A673 (cell line): ENCODE results near the gene EIF1AX. TPM values are rescaled to one million over a fixed set of nuclear protein-coding genes. Genes with fewer than 3 reads are reported as not detected.
A peak's percentile ranks its signal among the peaks of the same experiment; 100 is the strongest.

Source experiments
- BruUV-seq: library from RNA; stranded (reverse); fragments of 400-500 nt; replicated peaks from 2 replicates; lab custom pipeline; 2021; lab: Mats Ljungman, UMichigan
- CTCF ChIA-PET: fragments of 300-600 bp; sonication (Branson Sonifier 250); formaldehyde crosslinking; loops from one replicate; lab custom pipeline; 2022; ENCODE audit warnings: antibody characterized with exemption; lab: Charles Lee
- POLR2A ChIA-PET: fragments of 300-600 bp; sonication (Branson Sonifier 250); formaldehyde crosslinking; loops from one replicate; lab custom pipeline; 2022; ENCODE audit warnings: antibody characterized with exemption; ENCODE audit not compliant: low non-redundant PET; lab: Charles Lee
- DNase-seq: peaks from one replicate; pipeline ENCODE4 v3.0.0-alpha.2; 2015; ENCODE audit warnings: low spot score
- H3K27ac ChIP-seq: fragments of 200-600 bp; sonication (generic); 2 replicates; pipeline ENCODE4 v1.5.1; 2016; ENCODE audit warnings: mixed run types, low read depth, mild to moderate bottlenecking, mixed read lengths, antibody characterized with exemption, low read length; ENCODE audit not compliant: poor library complexity, severe bottlenecking
- H3K27me3 ChIP-seq: fragments of 200-600 bp; sonication (generic); replicated peaks from 2 replicates; pipeline ENCODE4 v1.6.1; 2017; ENCODE audit warnings: mixed run types, low read depth, mild to moderate bottlenecking, mixed read lengths, antibody characterized with exemption, low read length; ENCODE audit not compliant: insufficient read depth, poor library complexity
- H3K36me3 ChIP-seq: fragments of 200-600 bp; sonication (generic); 2 replicates; pipeline ENCODE4 v1.6.1; 2016; ENCODE audit warnings: mixed run types, mild to moderate bottlenecking, mixed read lengths, antibody characterized with exemption, low read length; ENCODE audit not compliant: insufficient read depth, poor library complexity, severe bottlenecking
- H3K4me1 ChIP-seq: fragments of 200-600 bp; sonication (generic); 2 replicates; pipeline ENCODE4 v1.6.1; 2017; ENCODE audit warnings: mixed run types, mild to moderate bottlenecking, mixed read lengths, antibody characterized with exemption, low read length; ENCODE audit not compliant: insufficient read depth, poor library complexity, severe bottlenecking
- H3K4me3 ChIP-seq: fragments of 200-600 bp; sonication (generic); 2 replicates; pipeline ENCODE4 v1.5.1; 2016; ENCODE audit warnings: low read depth, mixed run types, mild to moderate bottlenecking, mixed read lengths, low read length; ENCODE audit not compliant: poor library complexity, severe bottlenecking
- H3K9me3 ChIP-seq: fragments of 200-600 bp; sonication (generic); 2 replicates; pipeline ENCODE4 v1.6.1; 2016; ENCODE audit warnings: mixed run types, low read depth, mild to moderate bottlenecking, mixed read lengths, antibody characterized with exemption, low read length; ENCODE audit not compliant: poor library complexity, severe bottlenecking
- EZH2 ChIP-seq: fragments of 200-600 bp; sonication (generic); IDR thresholded peaks from 2 replicates; pipeline ENCODE4 v1.6.1; 2017; ENCODE audit warnings: borderline replicate concordance, low read depth, mild to moderate bottlenecking, mixed read lengths, antibody characterized with exemption, low read length; ENCODE audit not compliant: poor library complexity, severe bottlenecking
- intact Hi-C: fragments of 100-400 bp; cut with micrococcal nuclease; formaldehyde crosslinking; loops from one replicate; pipeline ENCODE4 v1.10.0; 2022; ENCODE audit not compliant: unreplicated experiment
- total RNA-seq: library from RNA; stranded (reverse); gene quantifications from 2 replicates; pipeline ENCODE4 v1.2.3, GENCODE V29; 2021
- TF ChIP-seq, protein P1 (sequence below): fragments of 300-800, 200-600 bp; sonication (generic); conservative IDR thresholded peaks from 2 replicates; pipeline ENCODE4 v1.5.1; 2017; ENCODE audit warnings: low read depth, mild to moderate bottlenecking, antibody characterized with exemption, low read length, moderate library complexity, mixed read lengths

Gene EIF1AX
- total RNA-seq, 1 experiment from 2014 or later, result 184 TPM

DNA sequence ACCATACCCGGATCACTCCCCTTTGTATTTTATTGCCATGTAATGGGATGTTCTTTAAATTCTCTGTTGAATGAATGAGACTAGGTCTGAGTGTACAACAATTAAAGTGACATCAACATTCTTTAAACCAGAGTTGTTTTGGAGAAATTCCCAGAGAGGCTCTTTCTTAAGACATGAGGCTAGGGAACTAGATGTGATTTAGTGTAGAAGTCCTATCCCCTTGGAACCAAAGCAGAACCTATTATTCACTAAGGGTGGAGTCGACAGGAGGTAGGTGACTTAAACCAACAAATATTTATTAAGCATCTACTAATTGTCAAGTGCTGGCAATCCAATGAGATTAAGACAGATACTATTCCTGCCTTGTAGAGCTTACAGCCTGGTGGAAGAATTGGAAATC, 1.7 kb downstream of the EIF1AX start:
- CTCF ChIA-PET, result no interaction called here
- no peak overlapping the region for H3K27ac ChIP-seq
- DNase-seq, result no peak
- intact Hi-C loops, result loop anchor here (10.0 kb wide), 1 partner anchor 305 kb away; no protein-coding TSS in a partner anchor
- no TSS peak for BruUV-seq
- peaks cover 6% of the 10 kb centered on the region for H3K4me1 ChIP-seq
- H3K36me3 ChIP-seq, result peaks cover 40% of the 10 kb centered on the region
- H3K4me3 ChIP-seq, result peak overlapping the region; percentile 72
- H3K9me3 ChIP-seq, result no peaks in the 10 kb centered on the region
- no peak for TF ChIP-seq EZH2
- TF ChIP-seq, protein P1, sequence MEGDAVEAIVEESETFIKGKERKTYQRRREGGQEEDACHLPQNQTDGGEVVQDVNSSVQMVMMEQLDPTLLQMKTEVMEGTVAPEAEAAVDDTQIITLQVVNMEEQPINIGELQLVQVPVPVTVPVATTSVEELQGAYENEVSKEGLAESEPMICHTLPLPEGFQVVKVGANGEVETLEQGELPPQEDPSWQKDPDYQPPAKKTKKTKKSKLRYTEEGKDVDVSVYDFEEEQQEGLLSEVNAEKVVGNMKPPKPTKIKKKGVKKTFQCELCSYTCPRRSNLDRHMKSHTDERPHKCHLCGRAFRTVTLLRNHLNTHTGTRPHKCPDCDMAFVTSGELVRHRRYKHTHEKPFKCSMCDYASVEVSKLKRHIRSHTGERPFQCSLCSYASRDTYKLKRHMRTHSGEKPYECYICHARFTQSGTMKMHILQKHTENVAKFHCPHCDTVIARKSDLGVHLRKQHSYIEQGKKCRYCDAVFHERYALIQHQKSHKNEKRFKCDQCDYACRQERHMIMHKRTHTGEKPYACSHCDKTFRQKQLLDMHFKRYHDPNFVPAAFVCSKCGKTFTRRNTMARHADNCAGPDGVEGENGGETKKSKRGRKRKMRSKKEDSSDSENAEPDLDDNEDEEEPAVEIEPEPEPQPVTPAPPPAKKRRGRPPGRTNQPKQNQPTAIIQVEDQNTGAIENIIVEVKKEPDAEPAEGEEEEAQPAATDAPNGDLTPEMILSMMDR, result no peak
- POLR2A ChIA-PET, result no interaction called here
- no peaks in the 10 kb centered on the region for H3K27me3 ChIP-seq

DNA sequence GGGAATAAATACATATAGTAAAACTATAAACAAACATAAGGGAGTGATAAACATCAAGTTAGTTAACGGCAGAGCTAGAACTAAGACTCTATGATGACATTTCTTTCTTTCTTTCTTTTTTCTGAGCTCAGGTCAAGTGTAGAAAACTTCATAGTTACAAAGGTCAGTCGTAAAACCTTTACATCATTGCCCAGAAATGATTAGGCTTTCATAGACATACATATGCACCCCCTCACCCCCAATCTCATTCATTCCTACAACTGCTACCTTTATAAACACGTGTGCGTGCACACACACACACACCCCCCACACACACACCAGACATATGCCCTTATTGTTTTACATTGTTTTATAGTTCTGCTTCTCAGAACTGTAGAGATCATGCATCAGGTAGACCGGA, 5.7 kb downstream of the EIF1AX start:
- ChIA-PET CTCF (no interaction called here), POLR2A (no interaction called here)
- H3K36me3 ChIP-seq, result peaks cover 79% of the 10 kb centered on the region

DNA sequence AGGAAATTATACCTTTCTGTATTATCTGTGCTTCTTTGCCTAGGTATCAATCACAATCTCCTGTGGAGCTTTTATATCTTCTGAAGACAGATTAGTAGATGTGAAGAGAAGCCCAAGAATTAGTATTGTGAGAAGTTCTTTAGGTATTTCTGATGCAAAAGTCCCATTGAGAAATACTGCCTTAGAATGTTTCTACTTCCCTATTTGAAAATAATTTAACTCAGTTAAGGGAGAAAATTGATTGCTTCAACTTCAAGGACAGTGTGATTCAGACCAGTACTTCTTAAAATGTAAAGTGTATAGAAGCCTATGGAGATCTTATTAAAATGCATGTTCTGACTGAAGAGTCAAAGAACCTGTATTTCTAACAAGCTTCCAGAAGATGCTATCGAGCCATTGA, 9.0 kb downstream of the EIF1AX start:
- no peak for DNase-seq
- CTCF ChIA-PET, result no interaction called here
- Histone ChIP-seq H3K27ac (no peak overlapping the region), H3K36me3 (peaks cover 92% of the 10 kb centered on the region), H3K4me1 (no peaks in the 10 kb centered on the region), H3K27me3 (no peaks in the 10 kb centered on the region), H3K4me3 (no peak overlapping the region), H3K9me3 (no peaks in the 10 kb centered on the region)
- TF ChIP-seq, protein P1, result no peak
- TF ChIP-seq EZH2, result no peak
- intact Hi-C loops, result no loop called here
- no TSS peak for BruUV-seq
- POLR2A ChIA-PET, result no interaction called here

More for the DNA sequence above, 5.7 kb downstream of the EIF1AX start:
- Histone ChIP-seq H3K27ac (no peak overlapping the region), H3K4me1 (peaks cover 6% of the 10 kb centered on the region), H3K9me3 (no peaks in the 10 kb centered on the region), H3K4me3 (no peak overlapping the region), H3K27me3 (no peaks in the 10 kb centered on the region)
- BruUV-seq, result no TSS peak
- TF ChIP-seq EZH2, result no peak
- TF ChIP-seq, protein P1, result no peak
- intact Hi-C loops, result loop anchor here (2.0 kb wide), 1 partner anchor 231 kb away; no protein-coding TSS in a partner anchor
- DNase-seq, result no peak
